Endothelial cell of umbilical vein (primary cell): ENCODE data around the gene SDK2. TPM values are rescaled to one million over a fixed set of nuclear protein-coding genes. Genes with fewer than 3 reads are reported as not detected.

Experiments
- BruUV-seq: library from RNA; stranded (reverse); fragments of 400-500 nt; replicated peaks from 2 replicates; lab custom pipeline; 2021; lab: Mats Ljungman, UMichigan
- CTCF ChIA-PET: fragments of 300-600, 350-600 bp; sonication (Branson Sonifier 250); formaldehyde crosslinking; loops from one replicate; lab custom pipeline; 2021; ENCODE audit warnings: antibody characterized with exemption, inconsistent platforms; lab: Charles Lee
- POLR2A ChIA-PET: fragments of 300-600, 350-600 bp; sonication (Branson Sonifier 250); formaldehyde crosslinking; loops from one replicate; lab custom pipeline; 2021; ENCODE audit warnings: antibody characterized with exemption, inconsistent platforms; lab: Charles Lee
- DNase-seq: peaks from one replicate; pipeline ENCODE4 v3.0.0-alpha.2; 2011; ENCODE audit warnings: low read depth, low spot score
- FAIRE-seq: peaks from 2 replicates; lab custom pipeline; 2011; peaks lifted over from hg19 to GRCh38; lab: Jason Lieb, UNC
- H2AFZ ChIP-seq: 2 replicates; pipeline ENCODE4 v1.6.0; 2012; ENCODE audit warnings: low read depth, low read length, control low read depth, inconsistent platforms
- H3K27ac ChIP-seq: 2 replicates; pipeline ENCODE4 v1.5.1; 2011; ENCODE audit warnings: low read depth, mild to moderate bottlenecking, control low read depth, low read length, moderate library complexity; ENCODE audit not compliant: insufficient read depth
- H3K27me3 ChIP-seq, 2 experiments: 2 replicates each; pipeline versions ENCODE4 v1.6.0 to v1.6.1; 2011; ENCODE audit warnings: low read length in 2 of 2, mixed read lengths in 1 of 2; ENCODE audit not compliant: control insufficient read depth in 2 of 2, insufficient read depth in 2 of 2
- H3K36me3 ChIP-seq, 2 experiments: 2 replicates in 1 of 2; 3 replicates in 1 of 2; pipeline ENCODE4 v1.5.1; 2011; ENCODE audit warnings: low read length in 2 of 2, mild to moderate bottlenecking in 1 of 2, moderate library complexity in 1 of 2; ENCODE audit not compliant: control insufficient read depth in 2 of 2, insufficient read depth in 2 of 2; ENCODE audit errors: extremely low read depth in 1 of 2
- H3K4me1 ChIP-seq: 3 replicates; pipeline ENCODE4 v1.5.1; 2011; ENCODE audit warnings: mild to moderate bottlenecking, low read length; ENCODE audit not compliant: control insufficient read depth, insufficient read depth; ENCODE audit errors: extremely low read depth
- H3K4me2 ChIP-seq: 2 replicates; pipeline ENCODE4 v1.6.1; 2011; ENCODE audit warnings: low read length, control low read depth, mixed read lengths; ENCODE audit not compliant: insufficient read depth
- H3K4me3 ChIP-seq, 3 experiments: fragments of 200-600 bp in 1 of 3; sonication (generic), shearing (Covaris generic) in 1 of 3; replicated peaks in 1 of 3; 2 replicates each; pipeline ENCODE4 v1.5.1; 2011 to 2016; ENCODE audit warnings: control low read depth in 3 of 3, low read length in 3 of 3, mild to moderate bottlenecking in 2 of 3, inconsistent platforms in 1 of 3, low read depth in 1 of 3, moderate library complexity in 1 of 3; ENCODE audit not compliant: insufficient read depth in 1 of 3
- H3K79me2 ChIP-seq: 2 replicates; pipeline ENCODE4 v1.6.0; 2012; ENCODE audit warnings: low read length, inconsistent platforms; ENCODE audit not compliant: control insufficient read depth, insufficient read depth
- H3K9ac ChIP-seq: replicated peaks from 2 replicates; pipeline ENCODE3; 2011; ENCODE audit warnings: low read length, control low read depth; ENCODE audit not compliant: insufficient read depth; ENCODE audit errors: extremely low read depth
- H3K9me1 ChIP-seq: replicated peaks from 3 replicates; pipeline ENCODE4 v1.6.0; 2011; ENCODE audit warnings: mild to moderate bottlenecking, low read length; ENCODE audit not compliant: control insufficient read depth, insufficient read depth; ENCODE audit errors: extremely low read depth
- H3K9me3 ChIP-seq: replicated peaks from 2 replicates; pipeline ENCODE4 v1.5.1; 2012; ENCODE audit warnings: low read length, inconsistent platforms; ENCODE audit not compliant: control insufficient read depth, insufficient read depth
- H4K20me1 ChIP-seq: replicated peaks from 2 replicates; pipeline ENCODE3; 2011; ENCODE audit warnings: mild to moderate bottlenecking, low read length; ENCODE audit not compliant: control insufficient read depth, insufficient read depth; ENCODE audit errors: extremely low read depth
- EZH2 ChIP-seq: IDR thresholded peaks from 2 replicates; pipeline ENCODE4 v1.6.1; 2012; ENCODE audit warnings: borderline replicate concordance, low read depth, mild to moderate bottlenecking, moderate library complexity, low read length, inconsistent platforms; ENCODE audit not compliant: severe bottlenecking
- FOS ChIP-seq: IDR thresholded peaks from 2 replicates; pipeline ENCODE4 v1.6.1; 2011; ENCODE audit warnings: mild to moderate bottlenecking, low read length, moderate library complexity, borderline replicate concordance; ENCODE audit not compliant: insufficient read depth
- GATA2 ChIP-seq: IDR thresholded peaks from 2 replicates; pipeline ENCODE4 v1.7.0; 2011; ENCODE audit warnings: low read depth, mild to moderate bottlenecking, moderate library complexity, mixed read lengths, low read length; ENCODE audit not compliant: insufficient read length, insufficient read depth
- JUN ChIP-seq: IDR thresholded peaks from 2 replicates; pipeline ENCODE4 v1.6.1; 2011; ENCODE audit warnings: borderline replicate concordance, low read depth; ENCODE audit not compliant: insufficient read length, insufficient read depth
- MAX ChIP-seq: IDR thresholded peaks from 2 replicates; pipeline ENCODE4 v1.6.1; 2011; ENCODE audit not compliant: insufficient read depth, insufficient read length
- MYC ChIP-seq: IDR thresholded peaks from one replicate; pipeline ENCODE4 v1.6.1; 2011; ENCODE audit warnings: mild to moderate bottlenecking, low read depth, low read length
- POLR2A ChIP-seq: IDR thresholded peaks from 2 replicates; pipeline ENCODE4 v1.6.1; 2012; ENCODE audit warnings: low read depth, mild to moderate bottlenecking, control low read depth, low read length
- POLR2AphosphoS5 ChIP-seq: IDR thresholded peaks from 2 replicates; pipeline ENCODE4 v1.6.1; 2012; ENCODE audit warnings: low read depth, mild to moderate bottlenecking, control low read depth, low read length, moderate library complexity; ENCODE audit not compliant: insufficient read depth
- dilution Hi-C: fragments of 300-500 bp; cut with MboI; formaldehyde crosslinking; loops from one replicate; pipeline ENCODE4 v1.15.0; 2019; ENCODE audit warnings: low sequenced_read_pairs; ENCODE audit not compliant: extremely low pct_ligation_motif_present
- intact Hi-C: fragments of 100-400 bp; cut with micrococcal nuclease; formaldehyde crosslinking; loops from one replicate; pipeline ENCODE4 v1.10.0; 2022
- polyA plus RNA-seq, 4 experiments: library from polyadenylated mRNA; depleted of rRNA in 3 of 4; stranded (reverse) in 3 of 4; unstranded in 1 of 4; fragments of >200 nt; gene quantifications; 2 replicates each; pipeline versions ENCODE4 v1.2.1 to v1.2.3, GENCODE V29; 2011 to 2012; ENCODE audit warnings: missing spikeins in 1 of 4
- total RNA-seq: library from RNA; stranded (reverse); gene quantifications from 2 replicates; pipeline ENCODE4 v1.2.3, GENCODE V29; 2021
- TF ChIP-seq, protein P1 (sequence below), 2 donors: IDR thresholded peaks; 1 replicate in 1 of 2; 2 replicates in 1 of 2; pipeline ENCODE4 v1.5.1; 2011; ENCODE audit warnings: low read length in 2 of 2, mild to moderate bottlenecking in 2 of 2, moderate library complexity in 2 of 2, control low read depth in 1 of 2, inconsistent platforms in 1 of 2, low read depth in 1 of 2; ENCODE audit not compliant: insufficient read depth in 1 of 2; ENCODE audit errors: extremely low read depth in 1 of 2

The SDK2 gene
- total and polyA plus RNA-seq, 2 donors (not counting 3 experiments of a cell fraction or from before 2014, with no cell fraction given): not detected

GRCh38 chr17:73336408-73337329 lies 307.6 kb downstream of the SDK2 start:
- ChIA-PET POLR2A (interaction anchor here (0.6 kb wide), 1 partner anchor 233 kb away, joined by 8 read pairs; no protein-coding TSS in a partner anchor), CTCF (no interaction called here)
- Histone ChIP-seq H3K4me2 (no peak overlapping the region), H4K20me1 (no peaks in the 10 kb centered on the region), H3K9ac (no peak overlapping the region), H3K36me3 (no peaks in the 10 kb centered on the region), H3K9me1 (no peaks in the 10 kb centered on the region), H3K27ac (no peak overlapping the region), H3K4me3 (no peak overlapping the region), H3K9me3 (no peaks in the 10 kb centered on the region), H3K79me2 (no peaks in the 10 kb centered on the region), H2AFZ (no peak overlapping the region), H3K4me1 (no peaks in the 10 kb centered on the region), H3K27me3 (no peaks in the 10 kb centered on the region)
- DNase-seq (no peak), FAIRE-seq (no peak)
- dilution Hi-C loops: no loop called here
- no TSS peak for BruUV-seq
- intact Hi-C loops: no loop called here
- no peak for TF ChIP-seq MAX
- TF ChIP-seq, protein P1, sequence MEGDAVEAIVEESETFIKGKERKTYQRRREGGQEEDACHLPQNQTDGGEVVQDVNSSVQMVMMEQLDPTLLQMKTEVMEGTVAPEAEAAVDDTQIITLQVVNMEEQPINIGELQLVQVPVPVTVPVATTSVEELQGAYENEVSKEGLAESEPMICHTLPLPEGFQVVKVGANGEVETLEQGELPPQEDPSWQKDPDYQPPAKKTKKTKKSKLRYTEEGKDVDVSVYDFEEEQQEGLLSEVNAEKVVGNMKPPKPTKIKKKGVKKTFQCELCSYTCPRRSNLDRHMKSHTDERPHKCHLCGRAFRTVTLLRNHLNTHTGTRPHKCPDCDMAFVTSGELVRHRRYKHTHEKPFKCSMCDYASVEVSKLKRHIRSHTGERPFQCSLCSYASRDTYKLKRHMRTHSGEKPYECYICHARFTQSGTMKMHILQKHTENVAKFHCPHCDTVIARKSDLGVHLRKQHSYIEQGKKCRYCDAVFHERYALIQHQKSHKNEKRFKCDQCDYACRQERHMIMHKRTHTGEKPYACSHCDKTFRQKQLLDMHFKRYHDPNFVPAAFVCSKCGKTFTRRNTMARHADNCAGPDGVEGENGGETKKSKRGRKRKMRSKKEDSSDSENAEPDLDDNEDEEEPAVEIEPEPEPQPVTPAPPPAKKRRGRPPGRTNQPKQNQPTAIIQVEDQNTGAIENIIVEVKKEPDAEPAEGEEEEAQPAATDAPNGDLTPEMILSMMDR (IDR thresholded peaks at IDR 0.05; ENCODE audit: extremely low read depth in 1 of 2, insufficient read depth in 1 of 2, low read depth in 1 of 2, low read length in 2 of 2): no peak
- no peak for TF ChIP-seq JUN
- no peak for TF ChIP-seq FOS
- no peak for TF ChIP-seq EZH2
- TF ChIP-seq POLR2A: no peak
- TF ChIP-seq GATA2: no peak
- no peak for TF ChIP-seq POLR2AphosphoS5
- TF ChIP-seq MYC: no peak
